ENCODE data around the gene PRCC. TPM values are rescaled to one million over a fixed set of nuclear protein-coding genes. Genes with fewer than 3 reads are reported as not detected.

The PRCC gene
- polyA plus RNA-seq, 2 of the 4 experiments (the other 2 are of a cell fraction): 44.5 to 52.0 TPM

GRCh38 chr1:156840898-156841279 is 73.6 kb downstream of the PRCC start (continued):
- TF ChIP-seq REST (IDR thresholded peaks at IDR 0.05) (no peak), FOXS1 (CRISPR knock-in tag; IDR thresholded peaks at IDR 0.05) (no peak), HOXB5 (CRISPR knock-in tag; IDR thresholded peaks at IDR 0.05) (no peak), CEBPB (IDR thresholded peaks at IDR 0.05) (no peak), SREBF2 (IDR thresholded peaks at IDR 0.05) (no peak), EHF (CRISPR knock-in tag; IDR thresholded peaks at IDR 0.05) (no peak)

- TF ChIP-seq MAX (IDR thresholded peaks at IDR 0.05): no peak
- TF ChIP-seq EP300 (IDR thresholded peaks at IDR 0.05): no peak
- TF ChIP-seq NFE2L2 (conservative IDR thresholded peaks at IDR 0.05; ENCODE audit: low read length): no peak
- Histone ChIP-seq H3K9me3 (no peaks in the 10 kb centered on the region), H3K4me2 (no peak overlapping the region), H3K4me3 (no peak overlapping the region), H3K4me1 (no peaks in the 10 kb centered on the region), H3K27ac (no peak overlapping the region)
- ChIA-PET CTCF (interaction anchor here (0.7 to 12.5 kb wide), 10 partner anchors 14 to 153 kb away, joined by 3 to 289 read pairs (median 4); partner anchors contain the start of genes INSRR and NTRK1), POLR2A (no interaction called here)
- WGBS (ENCODE audit: missing lambda C conversion rate): 70% methylated on average over 11 of the region's 16 CpGs
- DNase-seq (ENCODE audit: low read depth in 1 of 2, low spot score in 1 of 2) (no peak), FAIRE-seq (no peak), ATAC-seq (no peak)
Observed at GRCh38 chr1:156841295-156841855, 74.0 kb downstream of the PRCC start.

GRCh38 chr1:156842618-156843300 is 75.4 kb downstream of the PRCC start:
- Histone ChIP-seq H3K4me1 (no peaks in the 10 kb centered on the region), H3K4me2 (no peak overlapping the region), H3K9me3 (no peaks in the 10 kb centered on the region), H3K27ac (no peak overlapping the region), H3K4me3 (no peak overlapping the region)
- POLR2A ChIA-PET: no interaction called here
- ATAC-seq: no peak
- no peak for FAIRE-seq
- TF ChIP-seq EHMT2 (IDR thresholded peaks at IDR 0.05; ENCODE audit: low read depth): no peak
- no peak for TF ChIP-seq PBX3 (IDR thresholded peaks at IDR 0.05)
- TF ChIP-seq NPAS2 (CRISPR knock-in tag; IDR thresholded peaks at IDR 0.05; ENCODE audit: borderline replicate concordance): no peak
- no peak for TF ChIP-seq ZFP36 (IDR thresholded peaks at IDR 0.05; ENCODE audit: borderline replicate concordance, partially characterized antibody)
- TF ChIP-seq RAD21 (conservative IDR thresholded peaks at IDR 0.05 in 1 of 2, IDR thresholded peaks at IDR 0.05 in 1 of 2): no peak
- no peak for TF ChIP-seq CBX8 (IDR thresholded peaks at IDR 0.05)
- TF ChIP-seq ZSCAN20 (CRISPR knock-in tag; IDR thresholded peaks at IDR 0.05): no peak
- TF ChIP-seq E2F6 (IDR thresholded peaks at IDR 0.05; ENCODE audit: borderline replicate concordance, low read depth): no peak
- no peak for TF ChIP-seq POLR2A (IDR thresholded peaks at IDR 0.05; ENCODE audit: low read length)
- TF ChIP-seq ATOH8 (CRISPR knock-in tag; IDR thresholded peaks at IDR 0.05; ENCODE audit: low read depth): no peak
- no peak for DNase-seq (ENCODE audit: low read depth in 1 of 2, low spot score in 1 of 2)
- CTCF ChIA-PET: interaction anchor here (0.8 to 8.4 kb wide), 2 partner anchors 12 to 84 kb away, joined by 3 to 289 read pairs; partner anchors contain the start of genes INSRR and NTRK1
- WGBS (ENCODE audit: missing lambda C conversion rate): 41% methylated on average over 9 of the region's 9 CpGs

Measured in A549 (cell line).